NCI-H187 treated with DMSO at 0.1 percent for 48 hours (cell line): Measurements from ENCODE around the gene ANKFY1.

Experiments
- DNase-seq: peaks from one replicate; lab custom pipeline; 2025; lab: John Stamatoyannopoulos, UW

Gene ANKFY1

GRCh38 chr17:4119299-4119698, 144.5 kb downstream of the ANKFY1 start:
- no peak for DNase-seq

DNA sequence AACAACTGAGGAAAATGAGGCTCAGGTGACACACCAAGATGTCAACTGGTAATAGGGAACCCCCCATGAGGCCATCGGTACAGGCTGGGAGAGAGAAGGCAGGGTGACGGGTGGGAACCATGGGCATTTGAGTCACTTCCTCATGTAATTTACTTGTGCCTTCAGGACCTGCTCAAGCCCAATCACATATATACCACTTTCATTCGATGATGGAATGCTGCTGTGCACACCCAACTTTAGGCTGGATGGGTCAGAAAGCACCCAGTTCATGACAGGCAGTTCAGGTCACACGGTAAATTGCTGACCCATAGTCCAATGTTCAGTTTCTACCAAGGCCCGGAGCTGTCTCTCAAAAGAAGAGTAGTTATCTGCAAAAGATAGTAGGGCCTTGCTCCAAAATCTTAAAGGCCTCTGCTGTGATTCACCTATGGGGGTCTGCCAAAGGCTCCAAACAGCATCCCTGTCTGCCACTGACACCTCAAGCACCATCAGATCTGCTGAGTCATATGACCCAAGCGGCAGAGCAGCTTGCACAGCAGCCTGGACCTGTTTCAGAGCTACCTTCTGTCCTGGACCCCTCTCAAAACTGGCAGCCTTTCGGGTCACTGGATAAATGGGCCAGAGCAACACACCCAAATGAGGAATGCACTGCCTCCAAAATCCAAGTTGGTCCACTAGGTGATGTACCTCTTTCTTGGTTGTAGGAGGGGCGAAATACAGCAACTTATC, 145.6 kb downstream of the ANKFY1 start:
- DNase-seq, result no peak

DNA sequence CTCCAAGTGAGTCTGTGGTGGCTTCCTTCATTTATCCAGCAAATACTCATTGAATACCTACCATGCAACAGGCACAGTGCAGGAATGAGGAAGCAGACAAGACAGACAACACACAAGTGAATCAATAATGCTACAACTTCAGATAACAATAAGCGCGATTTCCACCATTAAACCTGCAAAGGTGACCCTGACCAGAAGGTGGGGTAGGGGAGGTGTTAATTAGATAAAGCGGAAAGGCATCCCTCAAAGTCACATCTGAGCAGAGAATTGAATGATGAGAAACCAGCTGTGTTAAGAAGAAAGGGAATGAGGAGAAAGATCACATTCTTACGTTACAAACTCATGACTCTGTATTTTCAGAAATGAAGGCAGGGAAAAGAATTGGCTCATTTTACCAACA, 147.3 kb downstream of the ANKFY1 start:
- DNase-seq, result no peak
